GM12873 (cell line): ENCODE data around the gene THAP11.

Source experiments
- TF ChIP-seq, protein P1 (sequence below): IDR thresholded peaks from 2 replicates; pipeline ENCODE4 v1.5.1; 2012; ENCODE audit warnings: low read depth, mild to moderate bottlenecking, moderate library complexity, low read length, control low read depth; ENCODE audit not compliant: insufficient read depth; ENCODE audit errors: missing control alignments

THAP11 gene

DNA sequence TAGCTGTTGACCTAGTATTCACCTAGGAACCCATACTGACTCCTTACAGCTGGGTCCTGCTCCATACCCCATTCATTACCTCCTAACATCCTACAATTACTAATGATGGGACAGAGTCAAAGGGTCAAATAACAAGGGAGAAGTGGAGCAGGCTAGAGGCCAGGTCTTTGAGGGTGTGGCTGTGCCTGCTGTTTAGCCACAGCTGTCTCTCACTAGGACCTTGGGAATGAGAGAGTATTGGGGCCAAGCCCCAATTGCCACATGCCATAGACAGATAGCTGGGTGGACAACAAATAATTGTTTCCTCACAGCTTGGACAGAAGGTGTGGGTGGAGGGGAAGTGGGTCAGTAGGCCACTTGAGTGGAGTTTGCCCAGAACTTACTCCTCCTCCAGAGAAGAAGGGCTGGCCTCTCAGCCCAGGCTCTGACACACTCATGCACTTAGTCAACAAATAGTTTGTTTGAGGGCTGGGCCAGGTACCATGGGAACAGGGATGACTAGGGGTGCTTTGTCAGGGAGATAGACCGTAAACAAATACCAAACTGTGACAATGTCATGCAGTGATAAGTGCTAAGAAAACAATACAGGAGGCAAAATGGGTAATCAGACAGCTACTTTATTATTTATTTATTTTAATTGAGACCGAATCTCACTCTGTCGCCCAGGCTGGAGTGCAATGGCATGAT, 15.6 kb downstream of the THAP11 start:
- TF ChIP-seq, protein P1, sequence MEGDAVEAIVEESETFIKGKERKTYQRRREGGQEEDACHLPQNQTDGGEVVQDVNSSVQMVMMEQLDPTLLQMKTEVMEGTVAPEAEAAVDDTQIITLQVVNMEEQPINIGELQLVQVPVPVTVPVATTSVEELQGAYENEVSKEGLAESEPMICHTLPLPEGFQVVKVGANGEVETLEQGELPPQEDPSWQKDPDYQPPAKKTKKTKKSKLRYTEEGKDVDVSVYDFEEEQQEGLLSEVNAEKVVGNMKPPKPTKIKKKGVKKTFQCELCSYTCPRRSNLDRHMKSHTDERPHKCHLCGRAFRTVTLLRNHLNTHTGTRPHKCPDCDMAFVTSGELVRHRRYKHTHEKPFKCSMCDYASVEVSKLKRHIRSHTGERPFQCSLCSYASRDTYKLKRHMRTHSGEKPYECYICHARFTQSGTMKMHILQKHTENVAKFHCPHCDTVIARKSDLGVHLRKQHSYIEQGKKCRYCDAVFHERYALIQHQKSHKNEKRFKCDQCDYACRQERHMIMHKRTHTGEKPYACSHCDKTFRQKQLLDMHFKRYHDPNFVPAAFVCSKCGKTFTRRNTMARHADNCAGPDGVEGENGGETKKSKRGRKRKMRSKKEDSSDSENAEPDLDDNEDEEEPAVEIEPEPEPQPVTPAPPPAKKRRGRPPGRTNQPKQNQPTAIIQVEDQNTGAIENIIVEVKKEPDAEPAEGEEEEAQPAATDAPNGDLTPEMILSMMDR, result no peak

DNA sequence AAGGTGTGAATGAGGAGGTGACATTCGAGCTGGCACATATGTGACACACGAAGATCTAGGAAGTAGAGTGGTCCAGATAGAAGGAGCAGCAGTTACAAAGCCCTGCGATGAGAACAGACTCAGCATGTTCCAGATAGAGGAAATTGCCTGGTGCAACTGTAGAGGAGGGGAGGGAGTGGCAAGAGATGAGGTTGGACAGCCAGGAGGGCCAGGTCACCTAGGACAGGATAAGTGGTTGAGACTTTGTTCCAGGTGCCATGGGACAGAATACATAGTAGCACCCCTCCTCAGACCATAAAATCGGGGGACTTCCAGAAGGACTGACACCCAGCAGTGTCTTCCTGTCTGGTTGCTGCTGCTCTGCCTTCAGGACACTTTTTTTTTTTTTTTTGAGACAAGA, 16.4 kb downstream of the THAP11 start:
- TF ChIP-seq, protein P1, result no peak

DNA sequence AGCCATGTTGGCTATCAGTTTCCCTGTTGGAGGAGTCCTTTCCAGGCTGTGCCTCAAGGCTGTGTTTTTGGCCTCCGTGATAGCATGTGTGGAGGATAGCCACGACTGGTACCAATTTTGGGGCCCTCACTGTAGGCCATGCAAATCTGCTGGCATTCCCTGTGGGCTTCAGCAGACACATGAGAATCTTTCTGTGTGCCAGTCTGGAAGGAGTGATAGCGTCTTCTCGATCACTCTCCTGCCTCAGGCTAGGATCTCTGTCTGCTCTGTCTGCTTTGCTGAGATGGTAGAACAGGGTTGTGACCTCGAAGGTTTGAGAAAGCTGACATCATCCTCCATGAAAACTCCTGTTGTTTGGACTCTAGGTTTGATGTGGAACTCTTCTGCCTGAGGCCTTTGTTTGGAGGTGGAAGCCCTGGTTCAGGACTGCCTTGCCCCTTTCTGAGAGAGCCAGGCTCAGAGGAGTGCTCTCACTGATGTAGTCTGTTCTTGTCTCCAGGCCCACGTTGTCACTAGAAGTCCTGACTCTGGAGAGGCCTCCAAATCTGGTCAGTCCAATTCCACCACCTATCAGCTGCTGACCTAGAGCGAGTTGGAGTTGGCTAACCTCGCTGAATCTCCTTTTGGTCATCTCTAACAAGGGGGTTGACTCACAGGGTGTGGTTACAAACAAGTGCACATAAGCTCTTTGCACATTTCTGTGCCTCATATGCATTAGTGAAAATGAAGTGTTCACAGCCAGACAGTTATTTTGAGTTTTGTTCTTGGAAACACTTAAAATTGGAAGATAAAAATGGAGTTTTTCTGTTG, 18.7 kb downstream of the THAP11 start:
- TF ChIP-seq, protein P1, result no peak

DNA sequence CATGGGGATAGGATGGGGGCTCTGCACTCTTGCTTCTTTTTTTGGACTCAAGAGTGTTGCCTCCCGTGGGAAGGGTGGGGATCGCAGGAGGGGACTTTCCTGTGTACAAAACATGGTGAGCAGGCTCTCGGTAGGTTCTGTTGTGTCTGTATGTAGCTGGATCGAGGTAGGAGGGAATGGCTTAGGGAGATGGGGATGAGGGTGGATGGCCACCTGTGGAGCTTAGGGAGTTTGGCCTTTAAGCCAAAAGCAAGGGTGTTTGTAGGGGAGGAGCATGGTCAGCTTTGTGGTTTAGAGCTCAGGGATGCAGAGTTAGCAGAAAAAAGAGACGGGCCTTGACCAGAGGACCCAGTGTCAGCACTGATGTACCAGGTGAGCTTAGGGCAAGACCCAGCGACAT, 19.8 kb downstream of the THAP11 start:
- TF ChIP-seq, protein P1, result no peak

DNA sequence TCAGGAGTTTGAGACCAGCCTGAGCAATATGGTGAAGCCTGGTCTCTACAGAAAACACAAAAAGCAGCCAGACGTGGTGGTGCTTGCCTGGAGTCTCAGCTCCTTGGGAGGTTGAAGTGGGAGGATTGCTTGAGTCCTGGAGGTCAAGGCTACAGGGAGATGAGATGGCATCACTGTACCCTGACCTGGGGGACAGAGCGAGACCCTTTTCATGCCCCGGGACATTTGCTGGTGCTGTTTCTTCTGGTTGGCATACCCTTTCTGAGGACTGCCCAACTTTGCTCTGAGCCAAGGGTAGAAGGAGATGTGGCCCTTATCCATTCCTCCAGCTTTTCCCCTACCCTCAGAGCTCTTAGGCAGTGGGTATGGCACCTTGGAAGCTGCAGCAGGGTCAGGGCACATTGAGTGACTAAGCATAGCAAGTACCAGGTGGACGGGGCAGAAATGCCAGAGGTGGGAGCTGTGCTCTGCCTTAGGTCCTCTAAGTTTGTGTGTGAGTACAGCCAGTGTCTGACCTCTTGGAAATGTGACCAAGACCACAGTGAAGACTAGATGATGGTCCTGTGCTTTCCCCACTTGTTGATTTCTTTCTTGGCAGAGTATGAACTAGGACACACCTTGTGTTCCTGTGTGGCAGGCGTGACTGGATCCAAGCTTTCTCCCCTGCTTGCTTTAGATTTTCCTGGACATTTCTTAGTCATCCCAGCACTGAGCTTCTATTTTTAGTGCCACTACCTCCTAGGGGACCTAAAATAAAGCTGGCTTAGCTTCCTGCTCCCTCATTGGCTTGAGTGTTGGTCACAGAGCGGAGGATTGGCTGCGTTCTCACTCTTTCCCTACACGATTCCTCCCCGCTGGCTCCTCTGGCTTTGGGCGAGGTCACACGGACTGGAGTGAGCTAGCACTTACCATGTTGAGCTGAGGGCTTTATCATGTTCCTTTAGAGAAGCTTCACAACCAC, 20.8 kb downstream of the THAP11 start:
- TF ChIP-seq, protein P1, result no peak

DNA sequence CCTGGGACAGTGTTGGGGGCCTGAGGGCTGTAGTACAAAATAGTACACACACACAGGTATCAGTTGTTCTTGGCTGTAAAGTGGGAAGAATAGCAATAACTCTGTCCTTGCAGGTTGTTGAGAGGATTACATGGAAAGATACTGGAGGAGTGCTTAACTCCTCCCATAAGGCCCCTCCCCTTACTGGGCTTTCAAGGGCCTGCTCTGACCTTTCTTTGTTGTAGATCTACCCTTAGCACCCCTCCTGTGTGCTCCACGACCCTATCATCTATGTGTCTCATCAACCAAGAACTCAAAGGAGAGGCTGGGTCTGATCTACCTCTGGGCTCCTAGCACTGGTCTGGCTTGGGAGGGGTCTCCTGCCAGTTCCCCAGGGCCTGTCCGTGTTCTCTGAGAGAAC, 22.5 kb downstream of the THAP11 start:
- TF ChIP-seq, protein P1, result no peak
